OCI-LY3 (cell line): ENCODE results near the gene VPS54.

Experiments
- H2AFZ ChIP-seq: fragments of 200-600, 300-600 bp; shearing (Covaris generic); 2 replicates; pipeline ENCODE4 v1.6.0; 2014; ENCODE audit warnings: antibody characterized with exemption, low read depth, low read length
- H3K27ac ChIP-seq: fragments of 200-600, 300-600 bp; sonication (generic); 2 replicates; pipeline ENCODE4 v1.5.1; 2014; ENCODE audit warnings: mild to moderate bottlenecking, low read length, moderate library complexity, mixed read lengths
- H3K27me3 ChIP-seq: fragments of 200-600, 300-600 bp; sonication (generic); 2 replicates; pipeline ENCODE4 v1.6.1; 2014; ENCODE audit warnings: low read depth, low read length, mixed read lengths
- H3K36me3 ChIP-seq: fragments of 200-600, 300-600 bp; sonication (generic); replicated peaks from 2 replicates; pipeline ENCODE3; 2014; ENCODE audit warnings: low read depth, low read length, mixed read lengths
- H3K4me1 ChIP-seq: fragments of 300-600, 200-600 bp; sonication (generic); 2 replicates; pipeline ENCODE4 v1.6.1; 2014; ENCODE audit warnings: low read length, mixed read lengths
- H3K4me2 ChIP-seq: fragments of 200-600, 300-600 bp; sonication (generic); 2 replicates; pipeline ENCODE4 v1.6.1; 2014; ENCODE audit warnings: low read length, mixed read lengths
- H3K4me3 ChIP-seq: fragments of 300-600, 200-600 bp; sonication (generic); 2 replicates; pipeline ENCODE4 v1.5.1; 2014; ENCODE audit warnings: antibody characterized with exemption, mild to moderate bottlenecking, low read length, moderate library complexity
- H3K79me2 ChIP-seq: fragments of 300-600, 200-600 bp; shearing (Covaris generic); 2 replicates; pipeline ENCODE4 v1.6.1; 2014; ENCODE audit warnings: mild to moderate bottlenecking, low read length, mixed read lengths
- H3K9ac ChIP-seq: fragments of 300-600, 200-600 bp; shearing (Covaris generic); 2 replicates; pipeline ENCODE4 v1.6.0; 2014; ENCODE audit warnings: mild to moderate bottlenecking, low read length, moderate library complexity
- H3K9me3 ChIP-seq: fragments of 200-600, 300-600 bp; shearing (Covaris generic); 2 replicates; pipeline ENCODE4 v1.6.1; 2014; ENCODE audit warnings: low read length, mixed read lengths; ENCODE audit not compliant: insufficient read depth
- H4K20me1 ChIP-seq: fragments of 200-600, 300-600 bp; sonication (generic); 2 replicates; pipeline ENCODE4 v1.6.1; 2016; ENCODE audit warnings: low read length, mixed read lengths; ENCODE audit not compliant: insufficient read depth
- EZH2phosphoT487 ChIP-seq: fragments of 200-600 bp; shearing (Covaris generic); IDR thresholded peaks from 2 replicates; pipeline ENCODE4 v1.6.1; 2018; ENCODE audit warnings: antibody characterized with exemption, mixed run types, low read depth
- TF ChIP-seq, protein P1 (sequence below): fragments of 200-600, 300-600 bp; sonication (generic); IDR thresholded peaks from 2 replicates; pipeline ENCODE4 v1.5.1; 2014; ENCODE audit warnings: antibody characterized with exemption, low read length, low read depth

VPS54 gene

DNA sequence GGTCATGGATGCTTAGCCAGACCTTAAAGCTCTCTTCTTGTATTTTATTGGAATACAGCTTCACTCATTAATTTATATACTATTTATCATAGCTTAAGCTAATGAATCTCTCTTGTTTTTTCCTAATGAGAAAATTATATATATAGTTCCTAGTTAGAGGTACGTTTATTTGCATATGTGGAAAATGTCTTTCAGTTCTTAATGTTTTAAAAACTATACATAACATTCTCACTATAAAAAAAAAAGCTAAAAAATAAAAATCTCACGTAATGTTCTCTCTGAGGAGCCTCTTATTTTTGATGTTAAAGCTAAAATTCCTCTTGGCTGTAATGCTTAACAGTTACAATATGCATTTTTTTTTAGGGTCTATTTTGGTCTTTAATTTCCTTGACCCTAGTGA, 160.9 kb downstream of the VPS54 start:
- TF ChIP-seq, protein P1, sequence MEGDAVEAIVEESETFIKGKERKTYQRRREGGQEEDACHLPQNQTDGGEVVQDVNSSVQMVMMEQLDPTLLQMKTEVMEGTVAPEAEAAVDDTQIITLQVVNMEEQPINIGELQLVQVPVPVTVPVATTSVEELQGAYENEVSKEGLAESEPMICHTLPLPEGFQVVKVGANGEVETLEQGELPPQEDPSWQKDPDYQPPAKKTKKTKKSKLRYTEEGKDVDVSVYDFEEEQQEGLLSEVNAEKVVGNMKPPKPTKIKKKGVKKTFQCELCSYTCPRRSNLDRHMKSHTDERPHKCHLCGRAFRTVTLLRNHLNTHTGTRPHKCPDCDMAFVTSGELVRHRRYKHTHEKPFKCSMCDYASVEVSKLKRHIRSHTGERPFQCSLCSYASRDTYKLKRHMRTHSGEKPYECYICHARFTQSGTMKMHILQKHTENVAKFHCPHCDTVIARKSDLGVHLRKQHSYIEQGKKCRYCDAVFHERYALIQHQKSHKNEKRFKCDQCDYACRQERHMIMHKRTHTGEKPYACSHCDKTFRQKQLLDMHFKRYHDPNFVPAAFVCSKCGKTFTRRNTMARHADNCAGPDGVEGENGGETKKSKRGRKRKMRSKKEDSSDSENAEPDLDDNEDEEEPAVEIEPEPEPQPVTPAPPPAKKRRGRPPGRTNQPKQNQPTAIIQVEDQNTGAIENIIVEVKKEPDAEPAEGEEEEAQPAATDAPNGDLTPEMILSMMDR = no peak
- TF ChIP-seq EZH2phosphoT487 = no peak
- H4K20me1 ChIP-seq = 0 out of 2 replicates have a peak, but pooled peaks cover 4% of the 10 kb centered on the region
- no peaks in the 10 kb centered on the region for H3K9me3 ChIP-seq
- no peak overlapping the region for H2AFZ ChIP-seq
- H3K27me3 ChIP-seq = no peaks in the 10 kb centered on the region
- peaks cover 14% of the 10 kb centered on the region for H3K36me3 ChIP-seq
- no peak overlapping the region for H3K9ac ChIP-seq
- H3K79me2 ChIP-seq = peaks cover 17% of the 10 kb centered on the region
- H3K27ac ChIP-seq = no peak overlapping the region
- H3K4me2 ChIP-seq = no peak overlapping the region
- H3K4me1 ChIP-seq = no peaks in the 10 kb centered on the region
- no peak overlapping the region for H3K4me3 ChIP-seq

DNA sequence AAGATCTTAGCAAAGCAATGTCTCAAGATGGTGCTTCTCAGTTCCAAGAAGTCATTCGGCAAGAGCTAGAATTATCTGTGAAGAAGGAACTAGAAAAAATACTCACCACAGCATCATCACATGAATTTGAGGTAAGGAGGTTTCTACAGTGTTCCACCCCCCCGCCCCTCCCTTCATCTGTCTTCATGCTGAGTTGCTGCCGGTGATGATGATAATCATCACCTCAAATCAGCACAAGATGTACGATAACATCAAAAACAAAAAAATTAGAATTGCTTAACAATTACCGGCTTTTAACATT, 163.0 kb downstream of the VPS54 start:
- Histone ChIP-seq H3K9ac (no peak overlapping the region), H2AFZ (no peak overlapping the region), H3K79me2 (peaks cover 37% of the 10 kb centered on the region), H4K20me1 (peaks cover 12% of the 10 kb centered on the region), H3K4me1 (no peaks in the 10 kb centered on the region), H3K27ac (no peak overlapping the region), H3K9me3 (no peaks in the 10 kb centered on the region), H3K27me3 (no peaks in the 10 kb centered on the region), H3K4me2 (no peak overlapping the region), H3K4me3 (no peak overlapping the region), H3K36me3 (peaks cover 11% of the 10 kb centered on the region)
- TF ChIP-seq, protein P1 = no peak
- TF ChIP-seq EZH2phosphoT487 = no peak

DNA sequence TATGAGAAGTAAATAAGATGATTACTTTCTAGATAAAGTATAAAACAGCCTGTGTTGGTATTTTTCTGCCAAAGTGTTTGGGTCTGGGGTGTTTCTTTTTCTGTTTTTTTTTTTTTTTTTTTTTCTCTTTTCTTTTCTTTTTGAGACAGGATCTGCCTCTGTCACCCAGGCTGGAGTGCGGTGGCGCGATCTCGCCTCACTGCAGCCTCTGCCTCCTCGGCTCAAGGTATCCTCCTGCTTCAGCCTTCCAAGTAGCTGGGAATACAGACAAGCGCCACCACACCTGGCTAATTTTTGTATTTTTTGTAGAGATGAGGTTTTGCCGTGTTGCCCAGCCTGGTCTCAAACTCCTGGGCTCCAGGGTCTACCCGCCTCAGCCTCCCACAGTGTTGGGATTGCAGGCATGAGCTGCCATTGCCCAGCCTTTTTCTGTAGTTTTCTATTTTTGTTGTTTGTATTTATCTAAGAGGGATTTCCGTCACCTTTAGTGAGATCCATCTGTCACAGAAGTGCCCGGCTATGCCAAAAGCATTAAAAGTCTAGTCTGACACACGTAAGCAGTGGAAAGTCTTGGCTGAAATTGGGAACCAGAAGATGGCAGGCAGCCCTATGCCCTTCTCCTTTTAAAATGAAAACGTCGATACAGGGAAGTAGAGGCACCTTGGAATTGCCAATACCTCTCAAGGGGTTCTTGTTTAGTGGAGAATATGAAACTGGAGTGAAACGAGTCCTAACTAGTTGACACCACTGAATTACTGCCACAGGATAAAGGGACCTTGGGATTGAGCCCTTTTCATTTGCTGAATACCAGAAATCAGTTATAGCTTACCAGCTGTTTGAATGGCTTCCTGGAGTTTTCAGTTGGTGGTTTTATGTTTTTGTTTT, 163.6 kb downstream of the VPS54 start:
- Histone ChIP-seq H3K4me1 (no peaks in the 10 kb centered on the region), H3K27me3 (no peaks in the 10 kb centered on the region), H3K36me3 (peaks cover 11% of the 10 kb centered on the region), H3K4me3 (no peak overlapping the region), H2AFZ (no peak overlapping the region), H3K9ac (no peak overlapping the region), H4K20me1 (peaks cover 14% of the 10 kb centered on the region), H3K27ac (no peak overlapping the region), H3K4me2 (no peak overlapping the region), H3K79me2 (peaks cover 40% of the 10 kb centered on the region), H3K9me3 (no peaks in the 10 kb centered on the region)
- no peak for TF ChIP-seq EZH2phosphoT487
- TF ChIP-seq, protein P1 = no peak

DNA sequence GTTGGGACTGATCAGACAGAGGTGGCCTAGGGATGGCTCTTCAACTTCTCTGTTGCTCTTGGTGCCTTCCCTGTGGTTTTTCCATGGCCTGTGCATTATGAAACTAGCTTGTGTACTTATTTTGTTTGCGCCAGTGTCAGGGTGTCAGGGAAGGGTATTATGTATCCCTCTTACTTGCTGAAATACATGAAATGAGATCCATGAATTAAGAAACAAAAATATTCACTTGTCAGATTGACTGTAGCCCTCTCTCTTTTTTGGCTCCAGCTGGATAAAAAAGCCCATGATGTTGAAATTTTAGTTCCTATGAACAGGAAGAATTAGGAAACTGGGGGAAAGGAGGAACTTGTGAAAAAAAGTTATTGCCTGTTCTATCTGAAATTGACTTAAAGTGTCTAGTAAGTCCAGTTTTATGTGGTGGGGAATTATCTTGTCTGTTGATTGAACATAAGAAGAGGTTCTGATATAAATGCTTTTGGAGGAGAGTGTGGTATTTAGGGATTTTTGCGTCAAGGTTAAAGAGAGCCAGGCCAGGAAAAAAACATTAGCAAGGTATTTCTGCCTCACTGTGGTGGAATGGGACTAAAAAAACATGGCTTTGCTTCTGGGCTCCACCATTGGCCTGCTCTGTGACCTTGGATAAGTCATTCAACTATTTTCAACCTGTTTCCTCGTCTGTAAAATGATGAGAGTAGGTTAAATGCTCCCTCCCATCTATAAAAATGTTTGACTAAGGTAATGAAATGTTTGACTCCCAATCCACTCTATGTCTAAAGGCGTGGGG, 165.5 kb downstream of the VPS54 start:
- no peak overlapping the region for H2AFZ ChIP-seq
- no peak overlapping the region for H3K9ac ChIP-seq
- H3K79me2 ChIP-seq = peaks cover 57% of the 10 kb centered on the region
- H3K9me3 ChIP-seq = no peaks in the 10 kb centered on the region
- no peaks in the 10 kb centered on the region for H3K27me3 ChIP-seq
- H3K4me3 ChIP-seq = no peak overlapping the region
- TF ChIP-seq, protein P1 = no peak
- TF ChIP-seq EZH2phosphoT487 = no peak
- H3K27ac ChIP-seq = no peak overlapping the region
- H3K36me3 ChIP-seq = peaks cover 8% of the 10 kb centered on the region
- H3K4me2 ChIP-seq = no peak overlapping the region
- H4K20me1 ChIP-seq = peaks cover 24% of the 10 kb centered on the region
- no peaks in the 10 kb centered on the region for H3K4me1 ChIP-seq
